Ishikawa (cell line): ENCODE results near the gene HMGCLL1.

ENCODE experiments used
- MAX ChIP-seq: IDR thresholded peaks from 2 replicates; pipeline ENCODE4 v1.6.1; 2012
- TAF1 ChIP-seq: IDR thresholded peaks from 2 replicates; pipeline ENCODE4 v1.6.1; 2012; ENCODE audit warnings: low read depth, mild to moderate bottlenecking

- TF ChIP-seq TAF1 (no peak), MAX (no peak)
Observed at GRCh38 chr6:55594442-55594841, 15.4 kb upstream of the HMGCLL1 start.
